HG03571 (cell line): ENCODE results near the gene AFF1.
"Not testable (repeated sequence)": the region's sequence is repeated elsewhere in the genome, so short reads cannot be mapped to it uniquely, and the experiment has no call there.

Experiments
- ATAC-seq: cut with Tn5 transposase; IDR thresholded peaks from one replicate; pipeline ENCODE4 v1.9.1; 2021; ENCODE audit not compliant: unreplicated experiment

Gene AFF1

DNA sequence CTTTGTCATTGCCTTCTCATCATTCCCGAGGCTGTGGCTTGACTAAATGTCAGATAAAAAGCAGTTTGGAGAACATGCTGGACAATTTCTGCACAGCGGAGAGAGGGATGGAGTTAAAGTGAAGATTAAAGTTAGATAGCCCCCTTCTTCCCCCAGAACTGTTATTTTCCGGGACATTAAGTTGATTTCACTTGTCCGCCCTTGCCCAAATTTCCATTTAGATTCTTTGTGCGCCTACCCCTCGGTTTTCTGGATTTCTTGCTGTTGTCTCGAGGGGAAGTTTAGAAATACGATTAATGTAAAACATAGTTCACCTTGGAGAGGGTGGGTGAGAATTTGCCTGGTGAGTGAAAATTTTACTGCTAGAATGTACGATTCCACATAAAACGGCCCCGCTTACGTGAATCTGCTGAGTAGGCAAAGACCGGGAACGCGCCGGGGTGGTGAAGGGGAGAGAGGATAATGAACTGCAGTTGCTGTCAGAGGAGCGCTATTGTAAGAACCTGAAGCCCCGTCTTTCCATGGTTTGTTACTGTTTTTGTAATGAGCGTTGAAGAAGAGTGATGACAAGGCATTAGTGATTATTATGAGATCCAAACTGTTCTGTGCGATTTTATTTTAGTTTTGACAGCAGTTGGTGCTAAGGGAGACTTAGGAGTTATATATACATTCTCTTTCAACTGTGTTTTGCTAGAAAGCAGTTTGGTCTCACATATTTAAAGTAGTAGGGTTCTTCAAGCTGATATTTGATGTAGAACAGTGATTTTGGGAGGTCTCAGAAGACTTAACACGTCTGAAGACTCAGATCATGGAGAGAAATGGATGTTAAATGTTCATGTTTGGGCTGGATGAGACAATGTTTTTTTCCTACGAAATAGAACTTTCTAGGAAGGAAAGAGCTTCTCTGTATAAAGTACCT lies 73.0 kb downstream of the AFF1 start:
- no peak for ATAC-seq

DNA sequence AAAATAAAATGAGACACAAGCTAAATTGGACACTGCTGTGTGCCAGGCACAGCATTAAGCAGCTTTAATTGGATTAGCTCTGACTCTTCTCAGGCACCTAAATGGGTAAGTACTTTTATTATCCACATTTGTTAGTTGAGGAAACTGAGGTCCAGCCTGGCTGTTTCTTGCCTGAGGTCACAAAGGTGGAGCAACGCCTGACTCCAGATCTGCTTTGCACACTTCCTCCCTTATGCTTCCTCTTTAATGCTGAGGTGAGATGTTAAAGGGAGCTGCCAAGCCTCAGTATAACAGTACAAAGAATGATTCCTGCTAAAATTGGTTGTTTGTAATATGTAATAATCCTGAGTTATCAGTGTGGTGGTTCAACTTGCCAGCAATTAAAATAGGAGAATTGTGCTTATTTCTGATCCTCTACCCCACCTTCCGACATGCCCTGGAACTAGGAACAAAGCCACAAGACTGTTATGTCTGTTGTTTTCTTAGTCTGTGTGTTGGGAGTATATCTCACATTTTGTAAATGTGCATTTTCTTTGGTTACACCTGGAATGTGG lies 74.4 kb downstream of the AFF1 start:
- no peak for ATAC-seq

DNA sequence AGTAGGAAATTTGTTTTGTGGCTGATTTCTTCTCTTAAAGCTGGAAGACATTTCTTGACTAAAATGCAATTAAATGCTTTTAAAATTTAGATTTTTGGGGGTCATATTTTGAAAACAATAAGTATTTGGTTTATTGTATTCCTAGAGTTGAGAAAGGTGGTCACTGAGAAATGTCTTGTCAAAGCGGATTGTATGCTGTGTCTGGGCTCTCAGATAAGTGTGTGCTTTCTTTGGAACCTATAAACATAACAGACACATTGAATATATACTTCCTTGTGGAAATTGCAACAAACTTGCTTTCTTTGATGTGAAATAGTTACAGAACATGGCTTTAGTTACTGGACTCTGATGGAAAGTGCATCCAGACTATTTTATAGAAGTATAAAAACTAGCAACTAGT lies 75.4 kb downstream of the AFF1 start:
- no peak for ATAC-seq

DNA sequence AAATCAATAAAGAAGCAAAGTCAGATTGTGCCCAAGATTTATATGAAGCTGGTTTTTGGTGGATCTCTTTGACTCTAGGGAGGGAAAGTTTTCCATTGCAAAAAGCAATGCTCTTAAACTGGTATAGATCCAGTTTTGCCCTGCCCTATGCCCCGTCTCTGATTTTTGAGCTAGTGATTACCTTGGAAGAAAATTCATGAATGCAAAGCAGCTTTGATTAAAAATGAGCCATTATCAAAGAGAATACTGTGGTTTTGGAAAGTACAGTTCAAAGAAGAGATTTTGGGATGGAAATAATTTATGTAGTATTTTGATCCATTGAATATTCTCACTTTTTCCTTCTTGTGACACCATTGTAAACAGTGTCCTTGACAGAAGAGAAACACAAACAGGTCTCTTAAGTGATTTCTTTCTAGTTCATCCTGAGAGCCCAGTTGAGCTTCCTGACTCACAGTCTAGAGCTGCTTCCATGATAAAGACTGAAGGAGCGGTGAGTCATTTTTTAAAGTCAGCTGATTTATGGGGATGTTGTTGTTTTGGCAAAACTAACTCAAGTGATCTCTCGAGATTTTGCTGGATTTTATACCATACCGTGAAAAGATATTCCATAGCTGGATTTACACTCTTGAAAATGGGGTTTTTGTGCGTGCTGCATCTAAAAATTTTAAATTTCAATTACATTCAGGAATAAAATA lies 76.7 kb downstream of the AFF1 start:
- ATAC-seq: no peak

DNA sequence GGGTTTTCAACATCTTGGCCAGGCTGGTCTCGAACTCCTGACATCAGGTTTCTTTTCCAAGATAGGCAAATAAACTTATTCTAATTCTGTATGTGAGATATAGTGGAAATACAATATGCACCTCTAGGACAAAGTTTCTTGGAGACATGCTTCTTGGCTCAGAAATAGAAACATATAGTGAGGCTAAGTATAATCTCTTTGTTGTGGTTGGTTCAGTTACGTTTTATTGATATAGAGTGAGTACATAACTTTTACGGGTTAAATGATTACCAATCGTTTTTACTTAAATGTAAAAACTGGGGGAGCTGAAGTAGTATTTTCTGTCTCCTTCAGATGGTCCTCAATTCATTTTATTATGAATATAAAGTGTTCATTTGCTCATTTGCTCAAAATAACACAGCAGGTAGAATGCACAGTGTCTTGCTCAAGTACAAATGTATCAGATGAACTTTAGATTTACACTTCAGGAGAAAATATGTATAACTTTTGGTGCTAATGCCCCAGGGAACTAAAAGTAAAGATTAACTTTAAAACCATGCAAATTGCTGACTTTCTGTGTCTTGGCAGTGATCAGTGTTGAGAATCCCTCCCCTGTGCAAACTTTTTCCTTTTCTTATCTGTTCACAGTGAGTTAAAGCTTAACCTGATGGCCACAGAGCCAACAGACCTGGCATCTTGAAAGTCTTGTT lies 77.6 kb downstream of the AFF1 start:
- ATAC-seq: peak; percentile 86

DNA sequence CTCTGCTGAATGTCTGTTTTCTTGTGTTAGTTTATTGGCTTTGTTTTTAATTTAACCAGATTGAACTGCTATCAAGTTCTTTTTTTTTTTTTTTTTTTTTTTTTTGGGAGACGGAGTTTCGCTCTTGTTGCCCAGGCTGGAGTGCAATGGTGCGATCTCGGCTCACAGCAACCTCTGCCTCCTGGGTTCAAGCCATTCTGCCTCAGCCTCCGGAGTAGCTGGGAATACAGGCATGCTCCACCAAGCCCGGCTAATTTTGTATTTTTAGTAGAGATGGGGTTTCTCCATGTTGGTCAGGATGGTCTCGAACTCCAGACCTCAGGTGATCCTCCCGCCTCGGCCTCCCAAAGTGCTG lies 78.1 kb downstream of the AFF1 start:
- ATAC-seq: not testable (repeated sequence)

DNA sequence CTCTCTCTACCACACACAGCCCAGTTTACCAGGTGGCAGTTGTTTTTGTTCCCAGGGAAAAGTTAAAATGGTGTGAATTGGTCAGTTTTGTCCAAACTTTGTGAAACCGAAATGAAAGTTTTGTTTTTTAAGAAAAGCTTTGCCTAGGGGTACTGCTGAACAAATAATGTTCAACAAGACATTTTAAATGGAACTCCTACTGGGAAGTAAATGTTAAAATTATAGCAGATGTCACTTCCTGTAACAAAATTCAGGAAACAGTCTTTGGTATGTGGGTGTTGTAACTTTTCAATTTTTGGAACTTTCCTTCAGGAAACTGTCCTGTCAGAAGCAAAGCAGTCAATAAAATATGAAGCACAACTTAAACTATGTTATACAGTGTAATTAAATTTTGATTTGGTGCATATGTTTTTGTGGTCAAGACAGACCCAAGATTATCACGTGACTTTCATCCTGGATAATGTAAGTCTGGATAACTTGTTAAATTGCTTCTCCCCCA lies 79.5 kb downstream of the AFF1 start:
- no peak for ATAC-seq

DNA sequence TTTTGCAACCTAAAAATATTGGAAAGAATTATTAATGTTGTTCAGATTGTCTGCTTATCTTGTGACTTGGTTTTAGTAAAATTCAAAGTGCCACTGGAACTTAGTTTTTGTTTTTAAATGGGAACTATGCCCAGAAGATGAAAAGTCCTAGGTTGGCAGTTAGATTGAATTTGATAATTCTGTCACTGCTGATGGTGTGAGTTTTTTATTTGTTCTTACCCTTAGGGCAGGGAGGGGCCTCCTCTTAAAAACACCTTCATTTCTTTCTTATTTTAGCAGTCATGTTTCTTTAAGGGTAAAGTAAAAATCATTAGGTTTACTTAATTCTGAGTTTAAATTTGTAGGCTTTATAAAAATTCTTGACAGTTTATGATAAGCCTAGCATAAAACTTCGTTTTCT lies 80.6 kb downstream of the AFF1 start:
- ATAC-seq: no peak

DNA sequence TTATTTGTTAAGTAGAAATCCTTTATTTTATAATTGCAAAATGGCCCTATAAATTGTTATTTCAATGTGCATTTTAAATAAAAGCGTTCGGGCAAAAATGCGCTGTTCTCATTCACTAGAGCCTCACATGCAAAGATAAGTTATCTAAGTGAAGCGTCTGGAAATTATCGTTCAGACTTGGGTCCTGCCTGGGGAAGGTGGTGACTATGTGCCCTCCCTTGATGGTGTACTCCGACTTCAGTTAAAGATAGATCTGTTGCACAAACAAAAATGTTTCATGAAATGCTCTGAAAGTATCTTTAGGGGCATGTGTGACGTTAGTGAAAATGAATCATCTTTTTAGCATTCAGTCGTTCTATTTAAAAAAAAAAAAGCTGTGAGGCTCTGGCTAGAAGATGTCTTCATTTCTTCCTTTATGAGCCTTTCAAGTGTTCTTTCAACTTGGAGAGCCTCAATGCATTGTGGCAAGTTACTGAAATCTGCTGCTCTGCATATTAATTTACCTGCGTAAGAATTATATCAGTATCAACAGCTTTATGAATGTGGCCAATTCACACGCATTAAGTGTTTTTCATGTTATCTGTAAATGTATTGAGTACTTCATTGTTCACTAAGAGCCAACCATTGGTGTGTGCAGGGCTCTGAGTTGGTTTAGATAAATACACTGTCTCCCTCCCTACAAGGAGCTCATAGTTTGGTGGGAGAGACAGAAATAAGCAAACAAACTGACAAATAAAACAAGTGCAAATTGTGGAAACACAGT lies 83.0 kb downstream of the AFF1 start:
- no peak for ATAC-seq

DNA sequence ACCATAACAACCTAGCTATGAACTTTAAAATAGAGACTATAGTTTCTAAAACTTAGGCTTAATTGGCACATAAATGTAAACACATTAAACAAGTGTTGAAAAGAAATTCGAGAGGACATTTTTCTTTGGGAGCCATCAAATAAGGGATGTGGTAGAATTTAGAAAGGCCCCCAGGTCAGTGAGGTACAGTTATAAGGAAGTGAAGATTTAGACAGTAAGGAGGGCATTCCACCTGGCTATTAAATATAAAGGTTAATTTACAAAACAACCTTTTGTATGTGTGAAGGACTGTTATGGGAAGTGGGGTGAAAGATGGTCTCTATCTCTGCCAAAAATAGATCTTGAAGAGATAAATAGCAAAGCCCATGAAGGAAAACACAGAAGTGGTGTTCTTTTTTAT lies 83.9 kb downstream of the AFF1 start:
- ATAC-seq: no peak

DNA sequence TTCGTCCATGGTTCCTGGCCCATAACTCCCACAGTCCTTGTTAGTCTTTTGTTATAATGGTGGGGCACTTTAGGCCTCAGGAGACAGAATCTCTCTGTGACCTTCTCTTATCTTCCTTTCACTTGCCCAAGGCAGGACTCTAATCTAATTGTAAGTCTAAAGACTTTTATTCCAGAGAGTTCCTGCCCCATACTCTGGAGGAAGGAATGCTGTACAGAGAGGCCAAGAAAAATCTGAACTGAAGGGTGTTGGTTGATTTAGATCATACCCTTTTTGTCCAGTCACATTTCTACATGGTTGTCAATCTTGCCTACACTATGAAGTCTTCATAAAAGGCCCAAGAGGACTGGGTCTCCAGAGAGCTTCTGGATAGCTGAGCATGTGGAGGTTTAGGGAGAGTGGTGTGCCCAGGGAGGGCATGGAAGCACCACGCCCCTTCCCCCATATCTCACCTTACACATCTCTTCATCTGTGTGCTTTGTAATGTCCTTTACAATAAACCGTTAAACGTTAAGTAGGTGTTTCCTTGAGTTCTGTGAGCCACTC lies 84.5 kb downstream of the AFF1 start:
- ATAC-seq: no peak

DNA sequence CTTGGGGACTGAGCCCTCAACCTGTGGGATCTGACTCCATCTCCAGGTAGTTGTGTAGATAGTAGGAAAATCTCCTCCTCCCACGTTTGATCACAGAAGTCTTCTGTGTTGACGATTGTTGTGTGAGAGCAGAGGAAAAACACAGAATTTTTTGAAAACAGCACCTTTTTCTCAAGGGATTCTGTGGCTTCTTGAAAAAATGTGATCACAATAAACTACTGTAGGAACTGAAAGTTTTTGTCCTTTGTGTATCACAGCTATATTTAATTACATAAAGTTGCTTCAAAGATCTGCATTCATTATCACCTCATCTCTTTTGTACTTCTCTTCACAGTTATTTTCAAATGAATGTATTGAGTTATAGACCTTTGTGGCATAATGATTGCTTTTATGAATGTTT lies 85.1 kb downstream of the AFF1 start:
- no peak for ATAC-seq

DNA sequence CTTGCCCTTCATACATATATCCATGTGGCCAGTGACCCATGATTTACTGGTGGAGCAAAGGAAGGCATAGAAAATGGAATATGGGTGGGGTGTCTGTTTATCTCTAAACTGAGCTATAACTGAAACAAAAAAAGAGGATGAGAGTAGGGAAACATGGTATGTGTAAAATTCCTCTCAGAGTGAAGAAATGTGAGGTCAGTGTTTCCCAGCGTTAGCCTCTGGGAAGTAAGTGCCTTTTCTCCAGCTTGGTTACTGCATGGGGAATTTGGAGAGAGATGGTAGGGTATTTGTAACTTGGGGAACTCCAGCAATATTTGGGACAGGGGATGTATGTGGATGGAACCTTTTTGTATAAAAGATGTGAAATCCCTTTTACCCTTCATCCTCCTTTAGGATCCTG lies 89.4 kb downstream of the AFF1 start:
- ATAC-seq: no peak

DNA sequence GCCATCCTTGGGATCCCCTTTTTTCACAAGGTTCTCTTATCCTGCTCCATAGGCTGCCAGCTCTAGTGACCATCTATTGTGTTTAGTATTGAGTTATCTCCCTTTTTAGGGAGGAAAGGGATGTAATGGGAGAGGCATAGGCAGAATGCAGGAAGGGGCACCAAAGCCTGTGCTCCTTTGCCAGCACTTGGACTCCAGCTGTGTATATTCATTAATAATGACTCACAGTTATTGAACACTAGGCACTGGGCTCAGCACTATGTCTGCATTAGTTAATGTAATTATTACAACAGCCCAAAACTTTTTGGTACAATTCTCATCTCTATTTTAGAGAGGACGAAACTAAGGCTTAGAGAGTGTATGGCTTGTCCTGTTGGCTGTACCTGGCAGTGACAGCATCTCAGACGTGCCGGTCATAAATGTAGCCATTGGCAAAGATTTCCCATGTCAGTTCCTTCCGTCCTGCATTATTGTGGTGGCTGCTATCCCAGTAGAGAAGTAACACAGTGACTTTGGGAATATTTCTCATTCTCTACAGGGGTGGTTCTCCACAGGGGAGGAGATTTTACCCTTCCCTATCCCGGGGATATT lies 90.3 kb downstream of the AFF1 start:
- no peak for ATAC-seq

DNA sequence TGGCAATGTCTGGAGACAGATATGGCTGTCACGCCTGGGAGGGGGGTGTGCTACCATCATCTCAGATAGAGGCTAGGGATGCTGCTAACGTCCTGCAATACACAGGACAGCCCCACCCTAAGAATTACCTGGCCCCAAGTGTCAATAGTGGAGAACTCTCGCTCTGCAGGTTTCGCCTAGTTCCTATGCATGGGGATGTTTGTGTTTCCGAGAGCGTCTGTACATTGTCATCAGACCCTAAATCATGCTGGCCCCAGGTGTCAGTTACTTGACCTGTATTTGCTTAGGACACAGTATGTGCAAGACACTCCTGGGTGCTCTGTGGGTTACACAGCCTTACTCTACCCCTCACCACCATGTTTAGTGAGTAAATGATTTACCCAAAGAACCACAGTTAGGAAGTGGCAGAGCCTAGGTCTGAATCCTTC lies 90.8 kb downstream of the AFF1 start:
- ATAC-seq: peak; percentile 65

DNA sequence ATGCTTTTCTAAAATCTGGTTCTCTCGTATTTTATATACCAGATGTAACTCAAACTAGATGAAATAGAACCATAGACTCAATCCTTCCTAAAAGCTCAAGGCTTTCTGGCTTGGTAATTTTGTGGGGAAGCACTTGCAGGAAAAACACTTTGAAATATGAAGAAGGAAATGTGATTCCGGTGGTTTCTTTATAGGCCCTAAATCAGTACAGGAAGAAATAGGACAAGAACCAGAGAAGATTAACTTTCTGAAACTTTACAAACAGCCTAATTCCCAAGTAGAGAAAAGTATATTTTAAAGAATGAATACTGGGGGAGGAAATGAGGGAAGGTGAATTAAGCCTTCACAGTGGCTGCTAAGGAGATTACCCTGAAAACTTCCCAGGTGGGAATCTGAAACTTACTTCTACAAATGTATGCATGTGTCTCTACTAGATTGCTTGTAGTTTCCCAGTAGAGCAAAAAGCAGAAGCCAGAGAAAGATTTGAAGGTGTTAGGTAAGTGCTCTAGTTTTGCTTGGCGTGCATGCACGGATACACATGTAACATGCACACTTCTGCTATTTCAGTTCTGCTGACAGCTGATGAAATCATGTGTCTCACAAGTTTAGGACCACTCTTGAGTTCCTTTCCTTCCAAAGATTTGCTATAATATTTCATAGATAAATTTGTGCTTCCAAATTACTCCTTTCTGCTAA lies 92.1 kb downstream of the AFF1 start:
- ATAC-seq: peak; percentile 85

DNA sequence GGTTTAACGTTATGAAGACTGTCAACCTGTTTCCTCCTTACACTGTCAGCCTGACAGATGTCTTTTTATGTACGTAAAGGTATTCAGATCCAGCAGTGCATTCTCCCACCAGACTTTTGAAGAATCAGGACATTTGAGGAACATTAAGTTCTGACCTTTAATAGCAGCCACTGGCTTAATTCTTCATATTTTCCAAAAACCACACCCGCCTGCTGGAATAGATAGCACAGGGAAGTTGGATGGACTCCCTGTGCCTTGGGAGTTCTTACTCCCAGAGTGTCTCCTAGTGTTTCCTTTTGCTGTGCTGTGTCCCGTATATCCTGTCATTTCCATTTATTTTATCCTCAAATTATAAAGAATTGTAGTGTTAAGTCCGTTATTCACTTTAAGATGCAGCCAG lies 94.5 kb downstream of the AFF1 start:
- ATAC-seq: no peak

DNA sequence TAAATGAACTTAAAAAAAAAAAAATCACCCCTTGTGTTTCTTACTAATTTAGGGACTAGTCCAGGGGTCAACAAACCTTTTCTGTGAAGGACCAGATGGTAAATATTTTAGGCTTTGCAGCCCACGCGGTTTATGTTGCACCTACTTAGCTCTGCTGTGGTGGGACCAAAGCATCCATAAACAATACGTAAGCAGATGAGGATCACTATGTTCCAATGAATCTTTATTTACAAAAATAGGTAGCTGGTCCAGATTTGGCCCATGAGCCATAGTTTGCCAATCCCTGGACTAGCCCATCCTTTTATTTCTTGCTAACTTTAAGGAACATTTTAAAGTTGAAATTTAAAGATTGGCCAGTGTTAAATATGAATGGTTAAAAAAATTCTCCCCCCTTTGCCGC lies 95.3 kb downstream of the AFF1 start:
- ATAC-seq: no peak

DNA sequence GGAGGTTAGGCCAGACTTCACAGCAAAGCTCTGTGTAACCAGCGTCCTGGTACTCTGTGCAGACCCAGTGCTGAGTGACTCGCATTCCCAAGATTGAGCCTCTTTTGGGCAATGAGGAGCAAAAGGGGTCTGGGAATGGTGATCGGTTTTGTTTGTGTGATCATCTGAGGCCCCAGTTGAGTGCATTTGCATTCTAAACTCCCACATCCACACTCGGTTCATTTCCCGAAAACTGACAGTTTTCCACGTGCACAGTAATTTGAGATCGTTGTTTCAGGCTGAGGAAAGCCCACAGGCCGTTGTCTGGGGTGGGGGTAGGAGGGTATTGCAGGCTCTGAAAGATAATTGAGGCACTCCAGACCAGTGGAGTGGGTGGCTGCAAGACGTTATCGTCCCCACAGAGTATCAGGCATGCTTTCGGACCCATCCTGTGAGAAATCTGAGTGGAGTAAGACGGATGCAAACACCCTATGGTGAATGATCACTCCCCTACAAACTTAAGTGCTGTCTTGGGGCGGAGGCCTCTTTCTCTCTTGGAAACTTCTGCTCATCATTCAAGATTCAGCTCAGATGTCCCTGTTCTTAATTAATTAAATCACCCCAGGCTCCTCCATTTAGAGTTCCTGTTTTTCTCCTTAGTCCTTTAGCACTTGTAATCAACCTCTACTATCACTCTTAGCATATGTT lies 96.1 kb downstream of the AFF1 start:
- ATAC-seq: no peak
